Measurements from ENCODE around the gene PNPLA7. TPM values are rescaled to one million over a fixed set of nuclear protein-coding genes. Genes with fewer than 3 reads are reported as not detected.

The PNPLA7 gene
- total RNA-seq, 2 experiments from 2014 or later = 1.5 to 10.2 TPM

GRCh38 chr9:137441935-137442321, 108.3 kb downstream of the PNPLA7 start:
- intact Hi-C loops (cut with micrococcal nuclease; ENCODE audit: unreplicated experiment) = no loop called here
- Histone ChIP-seq H3K4me1 (ENCODE audit: insufficient read depth, low read length, poor library complexity, severe bottlenecking) (no peaks in the 10 kb centered on the region), H2AFZ (ENCODE audit: low read length) (no peak overlapping the region), H3K9me2 (ENCODE audit: insufficient read depth, low read length) (no peaks in the 10 kb centered on the region), H3K9me3 (ENCODE audit: low read length) (no peaks in the 10 kb centered on the region), H3K36me3 (ENCODE audit: insufficient read depth, low read length) (no peaks in the 10 kb centered on the region), H3K79me2 (ENCODE audit: insufficient read depth, low read depth, low read length) (no peaks in the 10 kb centered on the region), H4K20me1 (ENCODE audit: insufficient read depth, low read length) (no peaks in the 10 kb centered on the region; the same call in 1 of the 2 replicates), H3K4me2 (ENCODE audit: low read length) (no peak overlapping the region), H3K27ac (ENCODE audit: low read depth, low read length, poor library complexity, severe bottlenecking) (no peak overlapping the region), H3K4me3 (ENCODE audit: low read depth, low read length, poor library complexity, severe bottlenecking) (no peak overlapping the region)
- DNase-seq (ENCODE audit: low spot score) = no peak
- BruUV-seq (replicated peaks) = no TSS peak
- CTCF ChIA-PET (ENCODE audit: unreplicated experiment) = no interaction called here
- POLR2A ChIA-PET = no interaction called here
- TF ChIP-seq EZH2phosphoT487 (IDR thresholded peaks at IDR 0.05; ENCODE audit: borderline replicate concordance, low read depth, low read length) (no peak), CTCF (conservative IDR thresholded peaks at IDR 0.05; ENCODE audit: low read length) (no peak)

DNA sequence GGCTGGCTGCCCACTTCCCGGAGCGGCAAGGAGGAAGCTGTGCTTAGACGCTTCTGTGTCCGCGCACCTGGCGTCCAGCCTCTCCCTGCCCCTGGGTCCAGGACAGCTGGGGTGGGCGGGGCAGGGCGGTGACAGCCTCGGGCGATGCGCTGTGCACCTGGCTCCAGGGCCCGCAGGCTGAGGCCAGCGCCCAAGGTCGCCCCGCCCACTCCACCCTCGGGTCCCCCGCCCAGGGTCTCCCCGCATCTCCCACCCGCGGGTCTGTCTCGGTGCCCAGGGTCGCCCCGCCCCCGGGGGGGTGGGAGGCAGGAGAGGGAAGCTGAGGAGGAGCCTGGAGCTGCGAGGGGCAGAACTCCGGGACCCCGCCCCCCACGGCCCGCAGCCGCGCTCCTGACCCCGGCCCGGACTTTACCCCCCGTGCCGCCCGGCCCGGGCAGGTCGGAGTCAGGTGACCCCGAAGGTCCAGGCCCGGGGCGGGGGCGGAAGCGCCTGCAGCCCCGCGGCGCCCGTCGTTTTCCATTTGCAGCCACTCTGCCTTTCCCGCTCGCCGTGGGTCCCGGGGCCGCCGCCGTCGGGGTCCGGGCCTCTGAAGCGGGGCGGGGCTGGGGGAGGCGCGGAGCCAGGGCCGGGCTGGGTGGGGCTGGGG, 108.8 kb downstream of the PNPLA7 start, which contains the start of gene ENTPD8:
Gene ENTPD8, minus strand, starts transcription at position 69 of the 646 bp plus-strand sequence. CDS start 3,072 bp downstream, outside the sequence.
- Histone ChIP-seq H3K4me2 (ENCODE audit: low read length) (peak within 1 kb of the TSS; percentile 28; the same call in 1 of the 2 replicates), H3K4me3 (ENCODE audit: low read depth, low read length, poor library complexity, severe bottlenecking) (no peak within 1 kb of the TSS), H3K36me3 (ENCODE audit: insufficient read depth, low read length) (no peaks in the 10 kb centered on the region), H3K4me1 (ENCODE audit: insufficient read depth, low read length, poor library complexity, severe bottlenecking) (no peaks in the 10 kb centered on the region), H3K9me3 (ENCODE audit: low read length) (no peaks in the 10 kb centered on the region), H3K9me2 (ENCODE audit: insufficient read depth, low read length) (no peaks in the 10 kb centered on the region), H3K79me2 (ENCODE audit: insufficient read depth, low read depth, low read length) (no peaks in the 10 kb centered on the region), H3K27ac (ENCODE audit: low read depth, low read length, poor library complexity, severe bottlenecking) (no peak within 1 kb of the TSS), H4K20me1 (ENCODE audit: insufficient read depth, low read length) (no peaks in the 10 kb centered on the region; the same call in 1 of the 2 replicates), H2AFZ (ENCODE audit: low read length) (no peak within 1 kb of the TSS)
- intact Hi-C loops (cut with micrococcal nuclease; ENCODE audit: unreplicated experiment) = no loop called here
- BruUV-seq (replicated peaks) = no TSS peak
- DNase-seq (ENCODE audit: low spot score) = no peak
- TF ChIP-seq CTCF (conservative IDR thresholded peaks at IDR 0.05; ENCODE audit: low read length) = no peak
- TF ChIP-seq EZH2phosphoT487 (IDR thresholded peaks at IDR 0.05; ENCODE audit: borderline replicate concordance, low read depth, low read length) = no peak
- POLR2A ChIA-PET = no interaction called here
- CTCF ChIA-PET (ENCODE audit: unreplicated experiment) = no interaction called here

GRCh38 chr9:137439158-137439714, 111.0 kb downstream of the PNPLA7 start:
- no peaks in the 10 kb centered on the region for H3K4me1 ChIP-seq (ENCODE audit: insufficient read depth, low read length, poor library complexity, severe bottlenecking)
- no peak overlapping the region for H3K27ac ChIP-seq (ENCODE audit: low read depth, low read length, poor library complexity, severe bottlenecking)
- intact Hi-C loops (cut with micrococcal nuclease; ENCODE audit: unreplicated experiment) = no loop called here
- H2AFZ ChIP-seq (ENCODE audit: low read length) = no peak overlapping the region
- no peak for DNase-seq (ENCODE audit: low spot score)
- H3K4me2 ChIP-seq (ENCODE audit: low read length) = no peak overlapping the region
- no peaks in the 10 kb centered on the region for H3K36me3 ChIP-seq (ENCODE audit: insufficient read depth, low read length)
- H3K9me3 ChIP-seq (ENCODE audit: low read length) = no peaks in the 10 kb centered on the region
- H3K79me2 ChIP-seq (ENCODE audit: insufficient read depth, low read depth, low read length) = no peaks in the 10 kb centered on the region
- ChIA-PET POLR2A (no interaction called here), CTCF (ENCODE audit: unreplicated experiment) (interaction anchor here (0.6 kb wide), 1 partner anchor 172 kb away, joined by 3 read pairs; no protein-coding TSS in a partner anchor)
- no peaks in the 10 kb centered on the region for H3K9me2 ChIP-seq (ENCODE audit: insufficient read depth, low read length)
- no peak for TF ChIP-seq CTCF (conservative IDR thresholded peaks at IDR 0.05; ENCODE audit: low read length)
- no peak for TF ChIP-seq EZH2phosphoT487 (IDR thresholded peaks at IDR 0.05; ENCODE audit: borderline replicate concordance, low read depth, low read length)
- no peaks in the 10 kb centered on the region; the same call in 1 of the 2 replicates for H4K20me1 ChIP-seq (ENCODE audit: insufficient read depth, low read length)
- no TSS peak for BruUV-seq (replicated peaks)
- no peak overlapping the region for H3K4me3 ChIP-seq (ENCODE audit: low read depth, low read length, poor library complexity, severe bottlenecking)
